AG09309 (cell line): ENCODE results near the gene RHOV.

ENCODE experiments used
- DNase-seq: peaks from one replicate; pipeline ENCODE4 v3.0.0-alpha.2; 2010; ENCODE audit warnings: low read depth
- H3K4me3 ChIP-seq: 2 replicates; pipeline ENCODE4 v1.5.1; 2011; ENCODE audit warnings: mild to moderate bottlenecking, low read depth, low read length, moderate library complexity; ENCODE audit not compliant: control insufficient read depth
- CTCF ChIP-seq: IDR thresholded peaks from 2 replicates; pipeline ENCODE4 v1.5.1; 2011; ENCODE audit warnings: mild to moderate bottlenecking, low read depth, low read length, inconsistent platforms; ENCODE audit not compliant: insufficient read depth, control insufficient read depth; ENCODE audit errors: missing control alignments

The RHOV gene

GRCh38 chr15:40836020-40836419 lies 38.0 kb downstream of the RHOV start:
- TF ChIP-seq CTCF, result no peak
- DNase-seq, result no peak
- H3K4me3 ChIP-seq, result no peak overlapping the region

- DNase-seq, result no peak
- no peak for TF ChIP-seq CTCF
These were observed 41.1 kb downstream of the RHOV start for GRCh38 chr15:40832903-40833302.

GRCh38 chr15:40831861-40832260 lies 42.2 kb downstream of the RHOV start:
- TF ChIP-seq CTCF, result no peak
- H3K4me3 ChIP-seq, result no peak overlapping the region
- DNase-seq, result no peak

More at GRCh38 chr15:40832903-40833302, 41.1 kb downstream of the RHOV start:
- H3K4me3 ChIP-seq, result no peak overlapping the region

GRCh38 chr15:40830884-40831283 lies 43.1 kb downstream of the RHOV start:
- DNase-seq, result no peak

GRCh38 chr15:40829115-40829514 lies 44.9 kb downstream of the RHOV start:
- no peak overlapping the region for H3K4me3 ChIP-seq
- no peak for TF ChIP-seq CTCF
- DNase-seq, result no peak

More at GRCh38 chr15:40830884-40831283, 43.1 kb downstream of the RHOV start:
- no peak for TF ChIP-seq CTCF
- no peak overlapping the region for H3K4me3 ChIP-seq

GRCh38 chr15:40828447-40829036 lies 45.5 kb downstream of the RHOV start, which contains the start of gene PPP1R14D:
PPP1R14D (minus strand) TSS chr15:40828708; CDS start chr15:40828641, 67 bp downstream.
- DNase-seq, result no peak
- H3K4me3 ChIP-seq, result no peak within 1 kb of the TSS
- TF ChIP-seq CTCF, result no peak
